Neural cell (in vitro differentiated cells): Measurements from ENCODE around the gene PEAK1. TPM values are rescaled to one million over a fixed set of nuclear protein-coding genes. Genes with fewer than 3 reads are reported as not detected.

Source experiments
- H2AFZ ChIP-seq: fragments of 200-600, 300-800 bp; sonication (generic), shearing (Covaris generic); 2 replicates; pipeline ENCODE4 v1.6.0; 2014; ENCODE audit warnings: low read depth, mild to moderate bottlenecking, antibody characterized with exemption, low read length, moderate library complexity
- H3F3A ChIP-seq: fragments of 200-600 bp; shearing (Covaris generic); 2 replicates; pipeline ENCODE4 v1.6.1; 2016; ENCODE audit warnings: mild to moderate bottlenecking, moderate library complexity, mixed read lengths, antibody characterized with exemption, low read length; ENCODE audit not compliant: insufficient read depth, poor library complexity, severe bottlenecking
- H3K27ac ChIP-seq: fragments of 200-600, 300-800 bp; sonication (generic), shearing (Covaris generic); 2 replicates; pipeline ENCODE4 v1.5.1; 2014; ENCODE audit warnings: mild to moderate bottlenecking, low read length, moderate library complexity
- H3K27me3 ChIP-seq: fragments of 300-800, 200-600 bp; sonication (generic), shearing (Covaris generic); 2 replicates; pipeline ENCODE4 v1.6.0; 2014; ENCODE audit warnings: mild to moderate bottlenecking, low read depth, low read length, moderate library complexity; ENCODE audit not compliant: insufficient read depth
- H3K36me3 ChIP-seq: fragments of 300-800, 200-600 bp; sonication (generic), shearing (Covaris generic); 2 replicates; pipeline ENCODE4 v1.5.1; 2014; ENCODE audit warnings: mild to moderate bottlenecking, antibody characterized with exemption, low read length, moderate library complexity; ENCODE audit not compliant: insufficient read depth
- H3K4me2 ChIP-seq: fragments of 300-800, 200-600 bp; sonication (generic), shearing (Covaris generic); 2 replicates; pipeline ENCODE4 v1.6.0; 2014; ENCODE audit warnings: mild to moderate bottlenecking, low read length
- H3K4me3 ChIP-seq: fragments of 300-800, 200-600 bp; sonication (generic), shearing (Covaris generic); 2 replicates; pipeline ENCODE4 v1.5.1; 2014; ENCODE audit warnings: mild to moderate bottlenecking, low read length, moderate library complexity
- H3K79me2 ChIP-seq: fragments of 200-600 bp; shearing (Covaris generic); replicated peaks from 2 replicates; pipeline ENCODE4 v1.6.0; 2014; ENCODE audit warnings: mild to moderate bottlenecking, low read length, moderate library complexity; ENCODE audit not compliant: insufficient read depth
- H3K9ac ChIP-seq: fragments of 300-800, 200-600 bp; sonication (generic), shearing (Covaris generic); 2 replicates; pipeline ENCODE4 v1.6.1; 2016; ENCODE audit warnings: mild to moderate bottlenecking, low read length, mixed read lengths
- H3K9me2 ChIP-seq: fragments of 200-600 bp; shearing (Covaris generic); 2 replicates; pipeline ENCODE4 v1.6.1; 2016; ENCODE audit warnings: mild to moderate bottlenecking, low read length, mixed read lengths; ENCODE audit not compliant: insufficient read depth
- H3K9me3 ChIP-seq: fragments of 200-600, 300-800 bp; sonication (generic), shearing (Covaris generic); 2 replicates; pipeline ENCODE4 v1.6.1; 2016; ENCODE audit warnings: mild to moderate bottlenecking, mixed run types, low read length, moderate library complexity, mixed read lengths
- H4K20me1 ChIP-seq: fragments of 200-600 bp; shearing (Covaris generic); 2 replicates; pipeline ENCODE4 v1.6.1; 2016; ENCODE audit warnings: mild to moderate bottlenecking, mixed run types; ENCODE audit not compliant: insufficient read depth
- CTCF ChIP-seq: fragments of 450-650 bp; IDR thresholded peaks from 2 replicates; pipeline ENCODE4 v1.5.1; 2014; ENCODE audit warnings: antibody characterized with exemption, mild to moderate bottlenecking, moderate library complexity; ENCODE audit not compliant: poor library complexity, severe bottlenecking
- EP300 ChIP-seq: fragments of 450-650 bp; conservative IDR thresholded peaks from 2 replicates; pipeline ENCODE4 v1.6.1; 2014; ENCODE audit warnings: antibody characterized with exemption, mild to moderate bottlenecking, moderate library complexity; ENCODE audit not compliant: poor library complexity, severe bottlenecking
- EZH2 ChIP-seq: fragments of 200-600, 300-800 bp; shearing (Covaris generic), sonication (generic); IDR thresholded peaks from 2 replicates; pipeline ENCODE4 v1.6.1; 2014; ENCODE audit warnings: antibody characterized with exemption, low read length, borderline replicate concordance, mild to moderate bottlenecking; ENCODE audit not compliant: insufficient read depth, poor library complexity, severe bottlenecking
- MXI1 ChIP-seq: fragments of 450-650 bp; conservative IDR thresholded peaks from 2 replicates; pipeline ENCODE4 v1.6.1; 2014; ENCODE audit warnings: antibody characterized with exemption, mild to moderate bottlenecking; ENCODE audit not compliant: poor library complexity, severe bottlenecking
- POLR2AphosphoS5 ChIP-seq: IDR thresholded peaks from 2 replicates; pipeline ENCODE4 v1.6.1; 2012
- RAD21 ChIP-seq: fragments of 450-650 bp; conservative IDR thresholded peaks from 2 replicates; pipeline ENCODE4 v1.6.1; 2014; ENCODE audit warnings: antibody characterized with exemption, mild to moderate bottlenecking, moderate library complexity
- REST ChIP-seq: IDR thresholded peaks from 2 replicates; pipeline ENCODE4 v1.6.1; 2012; ENCODE audit warnings: borderline replicate concordance
- SMC3 ChIP-seq: fragments of 450-650 bp; conservative IDR thresholded peaks from 2 replicates; pipeline ENCODE4 v1.6.1; 2014; ENCODE audit warnings: antibody characterized with exemption, mild to moderate bottlenecking, moderate library complexity; ENCODE audit not compliant: poor library complexity
- TAF1 ChIP-seq: IDR thresholded peaks from 2 replicates; pipeline ENCODE4 v1.6.1; 2012; ENCODE audit warnings: low read depth
- polyA plus RNA-seq: library from polyadenylated mRNA; depleted of rRNA; stranded (reverse); fragments of >200 nt; gene quantifications from 2 replicates; pipeline ENCODE4 v1.2.3, GENCODE V29; 2014

The PEAK1 gene
- polyA plus RNA-seq, 1 donor from 2014 or later: 5.8 TPM

- Histone ChIP-seq H3K79me2 (no peaks in the 10 kb centered on the region), H3F3A (no peaks in the 10 kb centered on the region), H2AFZ (no peak overlapping the region), H3K9me2 (no peaks in the 10 kb centered on the region), H3K27ac (no peak overlapping the region), H3K36me3 (no peaks in the 10 kb centered on the region), H3K9me3 (no peaks in the 10 kb centered on the region), H3K9ac (no peak overlapping the region), H3K27me3 (no peaks in the 10 kb centered on the region), H3K4me3 (no peak overlapping the region), H4K20me1 (no peaks in the 10 kb centered on the region), H3K4me2 (no peak overlapping the region)
- no peak for TF ChIP-seq EP300
These were observed 58.4 kb downstream of the PEAK1 start for GRCh38 chr15:77361456-77361855.

DNA sequence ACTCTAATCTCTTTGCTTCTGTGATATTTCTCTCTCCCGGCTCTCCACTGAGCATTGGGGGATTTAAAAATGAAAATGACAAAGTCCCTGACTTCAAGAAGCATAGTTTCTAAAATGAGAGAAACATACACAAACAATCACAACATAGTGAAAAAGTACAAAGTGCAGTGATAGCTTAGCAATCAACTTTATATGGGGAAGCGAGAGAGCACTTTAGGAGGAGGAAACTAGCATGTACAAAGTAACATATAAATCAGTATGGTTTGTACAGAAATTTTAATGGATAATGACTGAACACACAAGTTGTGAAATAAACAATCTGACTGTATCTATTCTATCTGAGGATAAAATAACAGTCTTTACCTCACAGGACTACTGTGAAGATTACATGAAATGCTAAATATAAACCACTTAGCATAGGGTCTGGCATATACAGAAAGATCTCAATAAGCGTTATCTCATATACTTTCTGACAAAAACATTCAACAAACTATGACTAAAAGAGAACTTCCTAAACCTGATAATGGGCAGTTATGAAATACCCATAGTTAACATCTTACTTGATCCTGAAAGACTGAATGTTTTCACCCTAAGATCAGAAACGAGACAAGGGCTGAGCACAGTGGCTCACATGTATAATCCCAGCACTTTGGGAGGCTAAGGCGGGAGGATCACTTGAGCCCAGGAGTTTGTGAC, 61.2 kb downstream of the PEAK1 start:
- H4K20me1 ChIP-seq: no peaks in the 10 kb centered on the region
- H3K36me3 ChIP-seq: no peaks in the 10 kb centered on the region
- no peaks in the 10 kb centered on the region for H3K27me3 ChIP-seq
- H3K9ac ChIP-seq: no peak overlapping the region
- no peak for TF ChIP-seq MXI1
- no peak for TF ChIP-seq EP300
- no peak for TF ChIP-seq SMC3
- no peak for TF ChIP-seq REST
- no peak for TF ChIP-seq RAD21
- TF ChIP-seq POLR2AphosphoS5: no peak
- TF ChIP-seq TAF1: no peak
- no peak for TF ChIP-seq CTCF
- no peak for TF ChIP-seq EZH2
- no peaks in the 10 kb centered on the region for H3F3A ChIP-seq
- no peak overlapping the region for H3K4me3 ChIP-seq
- no peaks in the 10 kb centered on the region for H3K9me2 ChIP-seq
- no peaks in the 10 kb centered on the region for H3K9me3 ChIP-seq
- H2AFZ ChIP-seq: no peak overlapping the region
- H3K4me2 ChIP-seq: no peak overlapping the region
- no peaks in the 10 kb centered on the region for H3K79me2 ChIP-seq
- H3K27ac ChIP-seq: no peak overlapping the region

- no peaks in the 10 kb centered on the region for H3K27me3 ChIP-seq
- no peak overlapping the region for H3K27ac ChIP-seq
- no peaks in the 10 kb centered on the region for H3K36me3 ChIP-seq
- H3F3A ChIP-seq: no peaks in the 10 kb centered on the region
- no peaks in the 10 kb centered on the region for H3K9me2 ChIP-seq
- TF ChIP-seq RAD21 (no peak), CTCF (no peak), TAF1 (no peak), REST (no peak), EP300 (no peak), EZH2 (no peak), SMC3 (no peak), MXI1 (no peak), POLR2AphosphoS5 (no peak)
- no peaks in the 10 kb centered on the region for H3K79me2 ChIP-seq
- H2AFZ ChIP-seq: no peak overlapping the region
- no peaks in the 10 kb centered on the region for H4K20me1 ChIP-seq
- H3K4me2 ChIP-seq: no peak overlapping the region
- H3K4me3 ChIP-seq: no peak overlapping the region
- no peaks in the 10 kb centered on the region for H3K9me3 ChIP-seq
- H3K9ac ChIP-seq: no peak overlapping the region
These were observed 63.6 kb downstream of the PEAK1 start for GRCh38 chr15:77356305-77356704.
